Sigmoid colon (tissue), 4 donors: ENCODE measurements around the gene DENND2A.
A peak's percentile ranks its signal among the peaks of the same experiment; 100 is the strongest.

Source experiments
- CTCF ChIP-seq, 4 experiments: fragments of 450-650 bp in 3 of 4; fragments of 200-600 bp in 1 of 4; IDR thresholded peaks; one replicate each; pipeline ENCODE4 v1.5.1; 2016 to 2019; ENCODE audit warnings: antibody characterized with exemption in 4 of 4, mild to moderate bottlenecking in 3 of 4, moderate library complexity in 2 of 4
- EP300 ChIP-seq, 4 donors: sonication (generic); formaldehyde crosslinking; IDR thresholded peaks; one replicate each; pipeline ENCODE4 v1.6.1; 2017; ENCODE audit warnings: antibody characterized with exemption in 4 of 4
- POLR2A ChIP-seq, 2 donors: fragments of 450-650 bp; IDR thresholded peaks; one replicate each; pipeline ENCODE4 v1.6.1; 2016; ENCODE audit warnings: antibody characterized with exemption in 2 of 2, mild to moderate bottlenecking in 2 of 2, moderate library complexity in 2 of 2
- POLR2AphosphoS5 ChIP-seq, 4 donors: sonication (generic); formaldehyde crosslinking; IDR thresholded peaks; one replicate each; pipeline ENCODE4 v1.6.1; 2017; ENCODE audit warnings: antibody characterized with exemption in 4 of 4

- TF ChIP-seq CTCF (IDR thresholded peaks at IDR 0.05) (peak in 3 of 4 experiments; percentile 15 to 39 (median 24)), EP300 (IDR thresholded peaks at IDR 0.05) (peak in 3 of 4 donors; percentile 9 to 65 (median 49)), POLR2A (IDR thresholded peaks at IDR 0.05) (no peak), POLR2AphosphoS5 (IDR thresholded peaks at IDR 0.05) (peak; percentile 32 to 82 (median 68))
These were observed 133.7 kb downstream of the DENND2A start for GRCh38 chr7:140506788-140507464.
